Kidney (tissue), 2 donors: ENCODE data around the gene PIGH. TPM values are rescaled to one million over a fixed set of nuclear protein-coding genes. Genes with fewer than 3 reads are reported as not detected.

Experiments
- polyA plus RNA-seq: library from polyadenylated mRNA; stranded (reverse); fragments of 350-450 nt; fragmentation: Illumina TruSeq; extraction: RNeasy Lipid Tissue Mini Kit (QIAGEN cat#74804); gene quantifications from one replicate; pipeline ENCODE4 v1.2.3, GENCODE V29; 2014; ENCODE audit warnings: low read depth, low replicate concordance; ENCODE audit not compliant: insufficient read depth
- total RNA-seq: library from RNA; stranded (reverse); fragmentation: NEBNext Ultra II Directional; extraction: Animal tissue kit (Norgen Biotek cat#: 25700); gene quantifications from one replicate; pipeline ENCODE4 v1.2.1, GENCODE V29; 2021
- donor health status: DM: yes; HTN: yes; CAD: no.

The PIGH gene
- total and polyA plus RNA-seq, 2 donors from 2014 or later: 31.7 to 44.9 TPM

Other genes with a start within 250 kb of the PIGH start
- 91.5 TPM for gene ATP6V1D, start 240.5 kb downstream of the PIGH start, total RNA-seq
- 200 TPM for gene ATP6V1D, start 240.5 kb downstream of the PIGH start, polyA plus RNA-seq
- gene EIF2S1, start 239.9 kb downstream of the PIGH start, total RNA-seq: 78.2 TPM
- 52.8 TPM for gene EIF2S1, start 239.9 kb downstream of the PIGH start, polyA plus RNA-seq
- 10.8 TPM for gene PLEK2, start 188.1 kb downstream of the PIGH start, total RNA-seq
- 11.4 TPM for gene PLEK2, start 188.1 kb downstream of the PIGH start, polyA plus RNA-seq
- 7.8 TPM for gene TMEM229B, start 111.5 kb downstream of the PIGH start, total RNA-seq
- 3.1 TPM for gene TMEM229B, start 111.5 kb downstream of the PIGH start, polyA plus RNA-seq
- gene PLEKHH1, start 67.0 kb downstream of the PIGH start, total RNA-seq: 26.2 TPM
- 9.1 TPM for gene PLEKHH1, start 67.0 kb downstream of the PIGH start, polyA plus RNA-seq
- gene ARG2, start 19.7 kb upstream of the PIGH start, total RNA-seq: 19.2 TPM
- gene ARG2, start 19.7 kb upstream of the PIGH start, polyA plus RNA-seq: 77.0 TPM
- gene VTI1B, start 74.4 kb upstream of the PIGH start, total RNA-seq: 110 TPM
- gene VTI1B, start 74.4 kb upstream of the PIGH start, polyA plus RNA-seq: 211 TPM
- 66.9 TPM for gene RDH11, start 95.5 kb upstream of the PIGH start, total RNA-seq
- 124 TPM for gene RDH11, start 95.5 kb upstream of the PIGH start, polyA plus RNA-seq
- gene RDH12, start 101.6 kb upstream of the PIGH start, total RNA-seq: 0.22 TPM
- gene RDH12, start 101.6 kb upstream of the PIGH start, polyA plus RNA-seq: 10.0 TPM
- 25.3 TPM for gene ZFYVE26, start 216.3 kb upstream of the PIGH start, total RNA-seq
- 4.2 TPM for gene ZFYVE26, start 216.3 kb upstream of the PIGH start, polyA plus RNA-seq
- gene RAD51B, start 219.5 kb upstream of the PIGH start, total RNA-seq: 18.0 TPM
- gene RAD51B, start 219.5 kb upstream of the PIGH start, polyA plus RNA-seq: 6.9 TPM